Measurements from ENCODE around the gene FXYD2. TPM values are rescaled to one million over a fixed set of nuclear protein-coding genes. Genes with fewer than 3 reads are reported as not detected.

Gene FXYD2
- total RNA-seq: 1 to 10 TPM in 1 of 2 donors, under 1 TPM in 1; 0.98 to 1.5 TPM

DNA sequence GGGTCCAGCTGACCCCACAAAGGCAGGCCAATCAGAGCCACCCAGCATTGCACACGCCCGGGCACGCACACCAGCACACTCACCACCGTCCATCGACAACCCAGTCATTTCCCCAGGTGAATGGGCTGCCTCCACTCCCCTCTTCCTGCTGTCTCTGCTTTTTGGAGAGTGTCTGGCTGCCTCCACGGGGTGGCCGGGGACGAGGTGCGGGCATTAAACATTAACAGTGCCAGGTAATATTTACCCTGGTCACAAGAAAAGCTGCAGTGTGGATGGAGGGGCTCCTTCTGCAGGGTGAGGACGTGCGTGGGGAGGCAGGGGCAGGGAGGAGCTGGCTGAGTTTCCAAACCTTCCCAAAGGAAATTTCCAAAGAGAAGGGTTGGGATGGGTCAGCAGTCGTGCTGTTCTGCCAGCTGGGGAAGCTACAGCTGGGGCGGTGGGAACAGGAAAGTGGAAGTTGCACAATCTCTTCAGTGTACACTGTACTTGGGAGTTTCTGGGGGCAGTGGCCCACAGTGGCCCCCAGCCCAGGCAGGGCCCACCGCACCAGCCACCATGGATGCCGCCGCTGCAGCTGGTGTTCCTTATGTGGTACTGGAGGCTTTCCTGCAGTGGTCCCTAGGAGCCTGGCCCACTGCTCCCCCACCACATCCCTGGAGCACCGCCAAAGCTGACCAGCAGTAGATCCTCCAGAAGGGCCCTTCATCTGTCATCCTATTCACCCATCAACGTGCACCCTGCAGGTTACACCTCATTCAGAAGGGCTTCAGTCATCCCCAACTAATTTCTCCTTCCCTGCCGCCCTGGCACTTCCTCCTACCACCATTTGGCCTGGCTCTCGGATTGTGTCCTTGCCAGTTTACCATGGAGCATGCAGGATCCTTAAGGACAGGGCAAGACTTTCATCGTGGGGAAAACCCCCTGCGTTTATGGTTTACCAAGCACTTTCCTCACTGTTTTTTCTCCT lies at the start of gene FXYD2:
Gene FXYD2 (minus strand): TSS at position 174 of the 967 bp plus-strand sequence. CDS start 66 bp downstream, at position 108.
- no peak for DNase-seq
- H3K4me1 ChIP-seq: no peaks in the 10 kb centered on the region
- H3K4me3 ChIP-seq: no peak within 1 kb of the TSS
- H3K27me3 ChIP-seq: no peaks in the 10 kb centered on the region
- no peaks in the 10 kb centered on the region for H3K9me3 ChIP-seq
- peak within 1 kb of the TSS; percentile 34 for H3K27ac ChIP-seq
- H3K36me3 ChIP-seq: no peaks in the 10 kb centered on the region
- peak within 1 kb of the TSS; percentile 46 to 62 for H3K9ac ChIP-seq (ENCODE audit: low read depth in 2 of 2, low read length in 2 of 2)
- TF ChIP-seq, protein P1, sequence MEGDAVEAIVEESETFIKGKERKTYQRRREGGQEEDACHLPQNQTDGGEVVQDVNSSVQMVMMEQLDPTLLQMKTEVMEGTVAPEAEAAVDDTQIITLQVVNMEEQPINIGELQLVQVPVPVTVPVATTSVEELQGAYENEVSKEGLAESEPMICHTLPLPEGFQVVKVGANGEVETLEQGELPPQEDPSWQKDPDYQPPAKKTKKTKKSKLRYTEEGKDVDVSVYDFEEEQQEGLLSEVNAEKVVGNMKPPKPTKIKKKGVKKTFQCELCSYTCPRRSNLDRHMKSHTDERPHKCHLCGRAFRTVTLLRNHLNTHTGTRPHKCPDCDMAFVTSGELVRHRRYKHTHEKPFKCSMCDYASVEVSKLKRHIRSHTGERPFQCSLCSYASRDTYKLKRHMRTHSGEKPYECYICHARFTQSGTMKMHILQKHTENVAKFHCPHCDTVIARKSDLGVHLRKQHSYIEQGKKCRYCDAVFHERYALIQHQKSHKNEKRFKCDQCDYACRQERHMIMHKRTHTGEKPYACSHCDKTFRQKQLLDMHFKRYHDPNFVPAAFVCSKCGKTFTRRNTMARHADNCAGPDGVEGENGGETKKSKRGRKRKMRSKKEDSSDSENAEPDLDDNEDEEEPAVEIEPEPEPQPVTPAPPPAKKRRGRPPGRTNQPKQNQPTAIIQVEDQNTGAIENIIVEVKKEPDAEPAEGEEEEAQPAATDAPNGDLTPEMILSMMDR (IDR thresholded peaks at IDR 0.05): no peak
- intact Hi-C loops (cut with DNase I): loop anchor here (5.0 kb wide), 2 partner anchors 122 to 227 kb away; no protein-coding TSS in a partner anchor

DNA sequence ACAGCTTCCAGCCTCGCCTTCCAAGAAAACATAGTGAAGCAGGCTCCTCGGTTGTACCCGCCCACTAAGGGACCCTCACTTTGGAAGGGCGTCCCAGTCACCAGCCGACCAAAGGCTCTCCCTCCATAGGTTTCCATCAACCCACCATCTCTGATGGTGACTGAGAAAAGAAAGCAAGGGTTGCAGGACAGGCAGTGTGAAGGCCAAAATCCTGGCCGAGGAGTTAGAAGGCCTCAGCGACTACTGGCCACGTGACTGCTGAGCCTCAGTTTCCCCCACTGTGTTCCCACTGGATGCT lies 49.2 kb upstream of the FXYD2 start:
- intact Hi-C loops (cut with DNase I): no loop called here
- Histone ChIP-seq H3K4me1 (no peaks in the 10 kb centered on the region), H3K27me3 (peaks cover 22% of the 10 kb centered on the region), H3K27ac (no peak overlapping the region), H3K4me3 (no peak overlapping the region), H3K9me3 (no peaks in the 10 kb centered on the region), H3K36me3 (no peaks in the 10 kb centered on the region), H3K9ac (ENCODE audit: low read depth in 2 of 2, low read length in 2 of 2) (no peak overlapping the region)
- no peak for DNase-seq
- TF ChIP-seq, protein P1 (IDR thresholded peaks at IDR 0.05): no peak

DNA sequence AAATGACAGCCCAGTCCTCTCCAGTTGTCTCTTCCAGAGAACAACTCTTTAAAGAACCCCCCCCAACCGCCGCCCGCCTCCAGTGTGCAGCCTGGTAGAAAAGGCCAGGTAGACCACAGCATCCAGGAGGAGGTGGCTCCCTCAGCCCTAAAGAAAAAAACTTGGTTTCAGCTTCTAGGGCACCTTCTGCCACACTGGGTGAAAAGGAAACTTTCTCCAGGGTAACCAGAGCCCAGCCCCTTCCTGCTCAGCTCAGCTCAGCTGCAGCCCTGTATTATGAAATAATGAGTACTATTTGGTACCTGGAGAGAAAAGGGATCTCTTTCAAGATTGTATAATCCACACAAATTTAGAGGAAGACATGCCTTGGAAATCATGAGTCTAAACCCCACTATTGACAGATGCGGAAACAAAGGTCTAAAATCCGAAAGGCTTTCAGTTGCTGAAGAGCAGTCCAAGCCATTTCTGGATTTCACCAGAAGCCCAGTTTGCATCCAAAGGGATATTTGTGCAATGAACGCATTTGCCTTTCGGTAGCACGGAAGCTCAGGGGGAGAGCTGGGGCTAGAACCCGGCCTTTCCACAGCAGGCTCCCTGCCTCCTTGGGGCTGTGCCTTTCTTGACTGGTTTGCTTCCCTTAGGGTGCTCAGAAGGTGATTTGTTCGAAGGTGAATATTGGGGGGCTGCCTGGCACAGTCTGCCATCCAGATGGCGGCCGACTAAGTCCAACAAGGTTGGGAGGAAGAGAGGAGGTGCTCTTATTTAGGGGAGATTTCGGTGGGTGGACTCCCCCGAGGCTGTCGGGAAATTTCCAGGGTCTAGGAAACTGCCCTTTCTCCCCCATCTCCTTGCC lies 48.7 kb upstream of the FXYD2 start:
- Histone ChIP-seq H3K36me3 (no peaks in the 10 kb centered on the region), H3K4me3 (no peak overlapping the region), H3K27ac (no peak overlapping the region), H3K4me1 (no peaks in the 10 kb centered on the region), H3K9me3 (no peaks in the 10 kb centered on the region), H3K27me3 (peaks cover 22% of the 10 kb centered on the region), H3K9ac (ENCODE audit: low read depth in 2 of 2, low read length in 2 of 2) (no peak overlapping the region)
- TF ChIP-seq, protein P1 (IDR thresholded peaks at IDR 0.05): no peak
- intact Hi-C loops (cut with DNase I): no loop called here
- DNase-seq: no peak

DNA sequence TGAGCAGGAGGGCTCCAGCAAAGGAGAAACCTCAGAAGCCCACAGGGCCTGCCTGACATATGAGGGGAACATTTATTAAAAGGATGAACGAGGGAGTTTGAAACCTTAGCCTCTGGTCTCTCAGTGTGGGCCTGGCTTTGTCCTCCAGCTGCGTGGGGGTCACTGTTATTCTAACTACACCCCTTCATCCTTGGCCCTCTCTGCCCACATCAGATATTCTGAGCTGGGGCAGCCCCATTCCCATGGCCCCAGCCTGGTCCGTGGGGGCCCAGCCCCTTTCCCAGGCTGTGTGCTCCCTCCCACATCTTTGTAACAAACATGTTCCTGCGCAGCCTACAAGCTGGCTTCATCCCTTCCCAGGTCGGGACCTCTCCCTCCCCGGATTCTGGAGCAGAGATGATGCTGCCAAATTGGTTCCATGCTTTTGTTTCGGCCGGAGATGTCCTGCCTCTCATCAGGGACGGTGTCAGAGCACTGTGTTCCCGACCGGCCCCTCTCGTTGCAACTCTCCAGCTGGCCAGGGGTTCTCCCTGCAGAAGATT lies 47.9 kb upstream of the FXYD2 start:
- TF ChIP-seq, protein P1 (IDR thresholded peaks at IDR 0.05): no peak
- no peak overlapping the region for H3K27ac ChIP-seq
- no peaks in the 10 kb centered on the region for H3K9me3 ChIP-seq
- no peak overlapping the region for H3K9ac ChIP-seq (ENCODE audit: low read depth in 2 of 2, low read length in 2 of 2)
- intact Hi-C loops (cut with DNase I): no loop called here
- H3K4me1 ChIP-seq: no peaks in the 10 kb centered on the region
- peaks cover 22% of the 10 kb centered on the region for H3K27me3 ChIP-seq
- H3K36me3 ChIP-seq: no peaks in the 10 kb centered on the region
- DNase-seq: no peak
- H3K4me3 ChIP-seq: no peak overlapping the region

DNA sequence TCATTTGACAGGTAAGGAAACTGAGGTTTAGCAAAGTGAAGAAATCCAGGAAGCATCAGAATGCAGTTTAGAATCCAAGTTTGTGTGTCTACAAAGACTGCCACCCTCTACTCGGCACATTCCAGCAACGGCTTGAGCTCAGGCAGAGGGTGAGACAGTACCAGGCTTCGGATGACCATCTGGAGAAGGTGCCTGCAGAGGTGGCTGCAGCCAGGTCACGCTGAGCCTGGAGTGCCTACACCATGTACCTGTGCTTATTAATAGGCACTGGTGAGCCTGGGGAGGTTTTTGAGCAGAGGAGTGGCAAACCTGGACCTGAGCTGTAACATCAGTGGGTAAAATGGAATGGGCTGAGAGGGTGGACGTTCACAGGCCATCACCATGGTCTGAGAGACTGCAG lies 47.2 kb upstream of the FXYD2 start:
- TF ChIP-seq, protein P1 (IDR thresholded peaks at IDR 0.05): no peak
- H3K36me3 ChIP-seq: no peaks in the 10 kb centered on the region
- no peak overlapping the region for H3K27ac ChIP-seq
- DNase-seq: no peak
- H3K27me3 ChIP-seq: peaks cover 21% of the 10 kb centered on the region
- intact Hi-C loops (cut with DNase I): no loop called here
- H3K4me1 ChIP-seq: no peaks in the 10 kb centered on the region
- no peak overlapping the region for H3K9ac ChIP-seq (ENCODE audit: low read depth in 2 of 2, low read length in 2 of 2)
- no peak overlapping the region for H3K4me3 ChIP-seq
- no peaks in the 10 kb centered on the region for H3K9me3 ChIP-seq

Data from colonic mucosa (tissue), 4 donors.